Measurements from ENCODE around the gene SMARCD1.

SMARCD1 gene

DNA sequence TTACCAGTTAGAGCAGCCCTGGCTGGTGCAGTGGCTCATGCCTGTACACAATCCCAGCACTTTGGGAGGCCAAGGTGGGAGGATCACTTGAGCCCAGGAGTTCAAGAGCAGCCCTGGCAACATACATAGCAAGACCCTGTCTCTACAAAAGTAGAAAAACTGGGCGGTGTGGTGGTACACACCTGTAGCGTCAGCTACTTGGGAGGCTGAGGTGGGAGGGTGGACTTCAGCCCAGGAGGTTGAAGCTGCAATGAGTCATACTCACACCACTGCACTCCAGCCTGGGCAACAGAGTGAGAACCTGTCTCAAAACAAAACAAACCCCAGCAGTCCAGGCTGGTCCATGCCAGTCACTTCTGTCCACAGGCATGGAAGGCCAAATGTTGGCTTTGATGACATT lies 34.2 kb downstream of the SMARCD1 start:
- H3K4me3 ChIP-seq (ENCODE audit: low read length), result no peak overlapping the region
- TF ChIP-seq, protein P1, sequence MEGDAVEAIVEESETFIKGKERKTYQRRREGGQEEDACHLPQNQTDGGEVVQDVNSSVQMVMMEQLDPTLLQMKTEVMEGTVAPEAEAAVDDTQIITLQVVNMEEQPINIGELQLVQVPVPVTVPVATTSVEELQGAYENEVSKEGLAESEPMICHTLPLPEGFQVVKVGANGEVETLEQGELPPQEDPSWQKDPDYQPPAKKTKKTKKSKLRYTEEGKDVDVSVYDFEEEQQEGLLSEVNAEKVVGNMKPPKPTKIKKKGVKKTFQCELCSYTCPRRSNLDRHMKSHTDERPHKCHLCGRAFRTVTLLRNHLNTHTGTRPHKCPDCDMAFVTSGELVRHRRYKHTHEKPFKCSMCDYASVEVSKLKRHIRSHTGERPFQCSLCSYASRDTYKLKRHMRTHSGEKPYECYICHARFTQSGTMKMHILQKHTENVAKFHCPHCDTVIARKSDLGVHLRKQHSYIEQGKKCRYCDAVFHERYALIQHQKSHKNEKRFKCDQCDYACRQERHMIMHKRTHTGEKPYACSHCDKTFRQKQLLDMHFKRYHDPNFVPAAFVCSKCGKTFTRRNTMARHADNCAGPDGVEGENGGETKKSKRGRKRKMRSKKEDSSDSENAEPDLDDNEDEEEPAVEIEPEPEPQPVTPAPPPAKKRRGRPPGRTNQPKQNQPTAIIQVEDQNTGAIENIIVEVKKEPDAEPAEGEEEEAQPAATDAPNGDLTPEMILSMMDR (conservative IDR thresholded peaks at IDR 0.05; ENCODE audit: low read length), result no peak
- DNase-seq (ENCODE audit: low read depth), result no peak

- no peak for DNase-seq (ENCODE audit: low read depth)
- no peak overlapping the region for H3K4me3 ChIP-seq (ENCODE audit: low read length)
- TF ChIP-seq, protein P1 (conservative IDR thresholded peaks at IDR 0.05; ENCODE audit: low read length), result no peak
Measured at GRCh38 chr12:50120521-50120920, 35.4 kb downstream of the SMARCD1 start.

- no peak overlapping the region for H3K4me3 ChIP-seq (ENCODE audit: low read length)
- no peak for DNase-seq (ENCODE audit: low read depth)
- TF ChIP-seq, protein P1 (conservative IDR thresholded peaks at IDR 0.05; ENCODE audit: low read length), result no peak
Measured at GRCh38 chr12:50120953-50121352, 35.8 kb downstream of the SMARCD1 start.

DNA sequence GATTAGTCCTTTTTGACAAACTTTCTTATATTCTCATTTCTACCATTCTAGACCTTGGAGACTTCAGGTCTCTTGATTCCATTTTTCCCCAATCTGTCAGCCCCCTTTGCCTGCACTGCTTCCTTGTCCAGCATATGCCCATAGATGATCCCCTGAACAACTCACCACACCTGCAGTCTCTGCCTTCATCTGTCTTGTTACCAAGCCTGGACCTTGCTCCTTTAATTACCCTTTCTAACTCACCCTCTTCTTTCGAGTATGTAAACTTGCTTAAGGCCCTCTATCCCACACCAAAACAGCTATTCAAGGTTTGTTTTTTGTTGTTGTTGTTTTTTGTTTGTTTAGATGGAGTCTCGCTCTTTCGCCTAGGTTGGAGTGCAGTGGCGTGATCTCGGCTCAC lies 36.5 kb downstream of the SMARCD1 start:
- no peak overlapping the region for H3K4me3 ChIP-seq (ENCODE audit: low read length)
- TF ChIP-seq, protein P1 (conservative IDR thresholded peaks at IDR 0.05; ENCODE audit: low read length), result no peak
- no peak for DNase-seq (ENCODE audit: low read depth)

GRCh38 chr12:50123203-50123602 lies 38.1 kb downstream of the SMARCD1 start:
- no peak for DNase-seq (ENCODE audit: low read depth)
- TF ChIP-seq, protein P1 (conservative IDR thresholded peaks at IDR 0.05; ENCODE audit: low read length), result no peak
- no peak overlapping the region for H3K4me3 ChIP-seq (ENCODE audit: low read length)

GRCh38 chr12:50127546-50127945 lies 42.4 kb downstream of the SMARCD1 start:
- H3K4me3 ChIP-seq (ENCODE audit: low read length), result no peak overlapping the region
- TF ChIP-seq, protein P1 (conservative IDR thresholded peaks at IDR 0.05; ENCODE audit: low read length), result no peak
- DNase-seq (ENCODE audit: low read depth), result no peak

DNA sequence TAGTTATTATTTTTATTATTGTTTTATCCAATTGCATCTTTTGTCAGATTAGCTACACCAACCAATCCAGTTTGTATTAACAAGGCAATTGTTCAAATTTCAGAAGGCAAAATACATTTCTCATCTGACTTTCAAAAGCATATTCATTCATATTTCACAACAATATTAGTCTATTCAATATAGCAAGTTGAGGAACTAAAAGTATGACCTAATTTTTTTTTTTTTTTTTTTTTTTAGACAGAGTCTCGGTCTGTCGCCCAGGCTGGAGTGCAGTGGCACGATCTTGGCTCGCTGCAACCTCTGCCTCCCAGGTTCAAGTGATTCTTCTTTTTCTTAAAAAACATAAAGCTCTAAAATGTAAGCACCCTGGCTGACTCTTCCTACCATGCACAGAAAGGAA lies 44.1 kb downstream of the SMARCD1 start:
- DNase-seq (ENCODE audit: low read depth), result no peak
- H3K4me3 ChIP-seq (ENCODE audit: low read length), result no peak overlapping the region
- TF ChIP-seq, protein P1 (conservative IDR thresholded peaks at IDR 0.05; ENCODE audit: low read length), result no peak

Measured in AG10803 (cell line).